HEK293T (cell line): Measurements from ENCODE around the gene ASPHD1.

Experiments used
- ARNT ChIP-seq: fragments of 450-650 bp; IDR thresholded peaks from 2 replicates; pipeline ENCODE4 v1.6.1; 2017; ENCODE audit warnings: mild to moderate bottlenecking
- BHLHE40 ChIP-seq: fragments of 450-650 bp; IDR thresholded peaks from 2 replicates; pipeline ENCODE4 v1.6.1; 2016; ENCODE audit warnings: mild to moderate bottlenecking, moderate library complexity, borderline replicate concordance
- FOXA1 ChIP-seq: fragments of 450-650 bp; IDR thresholded peaks from 2 replicates; pipeline ENCODE4 v1.6.1; 2016; ENCODE audit warnings: mild to moderate bottlenecking
- FOXK2 ChIP-seq: fragments of 450-650 bp; IDR thresholded peaks from 2 replicates; pipeline ENCODE4 v1.6.1; 2016; ENCODE audit warnings: mild to moderate bottlenecking
- FOXM1 ChIP-seq: fragments of 450-650 bp; IDR thresholded peaks from 2 replicates; pipeline ENCODE4 v1.6.1; 2017; ENCODE audit warnings: mild to moderate bottlenecking, borderline replicate concordance
- HDGF ChIP-seq: fragments of 450-650 bp; IDR thresholded peaks from 2 replicates; pipeline ENCODE4 v1.6.1; 2017; ENCODE audit warnings: antibody characterized with exemption, borderline replicate concordance
- PKNOX1 ChIP-seq: fragments of 450-650 bp; IDR thresholded peaks from 2 replicates; pipeline ENCODE4 v1.6.1; 2016
- SUZ12 ChIP-seq: fragments of 450-650 bp; IDR thresholded peaks from 2 replicates; pipeline ENCODE4 v1.6.1; 2016; ENCODE audit warnings: mild to moderate bottlenecking
- TARDBP ChIP-seq: fragments of 450-650 bp; IDR thresholded peaks from 2 replicates; pipeline ENCODE4 v1.6.1; 2016

- no peak for TF ChIP-seq SUZ12
- TF ChIP-seq BHLHE40 = no peak
- TF ChIP-seq HDGF = no peak
- TF ChIP-seq FOXA1 = no peak
- no peak for TF ChIP-seq ARNT
- TF ChIP-seq FOXK2 = no peak
- TF ChIP-seq PKNOX1 = no peak
- TF ChIP-seq TARDBP = no peak
- TF ChIP-seq FOXM1 = no peak
Measured at GRCh38 chr16:29893553-29893952, 6.7 kb upstream of the ASPHD1 start.
